Esophagus (tissue), 2 donors: ENCODE results near the gene BRD9. TPM values are rescaled to one million over a fixed set of nuclear protein-coding genes. Genes with fewer than 3 reads are reported as not detected.

Experiments used
- H3K27ac ChIP-seq, 2 donors: one replicate each; pipeline ENCODE4 v1.5.1; 2013; ENCODE audit warnings: low read depth in 2 of 2, mild to moderate bottlenecking in 2 of 2, inconsistent platforms in 1 of 2, low read length in 1 of 2, moderate library complexity in 1 of 2
- H3K27me3 ChIP-seq, 2 donors: one replicate each; pipeline ENCODE4 v1.6.1; 2013; ENCODE audit warnings: low read length in 2 of 2, control low read depth in 1 of 2, mild to moderate bottlenecking in 1 of 2; ENCODE audit not compliant: insufficient read depth in 2 of 2, control insufficient read depth in 1 of 2
- H3K36me3 ChIP-seq, 2 donors: one replicate each; pipeline ENCODE4 v1.6.1; 2013; ENCODE audit warnings: low read length in 1 of 2; ENCODE audit not compliant: control insufficient read depth in 2 of 2, insufficient read depth in 2 of 2
- H3K4me1 ChIP-seq, 2 donors: one replicate each; pipeline ENCODE4 v1.6.1; 2013; ENCODE audit warnings: low read length in 1 of 2; ENCODE audit not compliant: control insufficient read depth in 2 of 2, insufficient read depth in 2 of 2
- H3K4me3 ChIP-seq, 2 donors: one replicate each; pipeline ENCODE4 v1.5.1; 2013; ENCODE audit warnings: low read length in 2 of 2, mild to moderate bottlenecking in 2 of 2, low read depth in 1 of 2, moderate library complexity in 1 of 2
- H3K9me3 ChIP-seq, 2 donors: one replicate each; pipeline ENCODE4 v1.6.1; 2013; ENCODE audit warnings: mild to moderate bottlenecking in 2 of 2, low read depth in 1 of 2, low read length in 1 of 2, moderate library complexity in 1 of 2; ENCODE audit not compliant: control insufficient read depth in 2 of 2, insufficient read depth in 1 of 2
- WGBS, 2 donors: extraction: QIAGEN DNeasy Blood & Tissue Kit; methylation state at CpG; one replicate each; pipeline ENCODE4 v1.1.7; 2013; 5-methylcytosine and 5-hydroxymethylcytosine counted together
- polyA plus RNA-seq, 2 donors: library from polyadenylated mRNA; stranded (reverse); fragments of 200-250 nt; gene quantifications; one replicate each; pipeline ENCODE4 v1.2.3, GENCODE V29; 2013
- donor health status: healthy with polysubstance abuse.
- donor health status: Bipolar disorder and iron deficiency.

Gene BRD9
- polyA plus RNA-seq, 2 donors = 18.4 to 20.6 TPM

DNA sequence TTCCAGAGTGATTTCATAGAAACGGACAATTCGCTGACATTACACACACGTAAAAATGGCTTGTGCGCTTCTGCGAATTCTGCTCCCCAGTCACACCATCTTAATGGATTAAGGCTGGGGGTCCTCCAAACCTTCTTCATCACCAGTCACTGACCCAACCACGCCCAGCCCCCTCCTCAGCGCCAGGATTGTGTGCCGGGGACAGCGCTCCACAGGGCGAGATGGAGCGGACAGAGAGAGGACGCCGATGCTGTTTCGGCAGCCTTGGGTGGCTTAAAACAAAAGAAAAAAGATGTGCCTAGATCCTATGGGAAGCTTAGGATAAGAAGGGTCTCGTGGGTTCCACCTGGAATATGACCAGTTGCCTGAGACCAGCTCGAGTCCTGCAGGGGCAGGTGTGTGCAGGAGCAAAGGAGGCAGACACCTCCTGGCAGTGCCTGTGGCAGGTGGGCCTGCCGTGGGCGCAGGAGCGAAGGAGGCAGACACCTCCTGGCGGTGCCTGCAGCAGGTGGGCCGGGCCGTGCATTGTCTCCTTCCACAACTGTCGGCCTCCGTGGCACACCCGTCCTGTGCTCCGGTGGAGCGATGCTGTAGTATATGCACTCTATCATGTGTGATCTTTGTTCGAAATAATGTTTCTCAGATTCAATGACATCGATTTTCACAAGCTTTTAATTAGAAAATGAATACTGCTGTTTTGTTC lies 20.9 kb downstream of the BRD9 start:
- Histone ChIP-seq H3K36me3 (peaks cover 30 to 63% of the 10 kb centered on the region in 2 donors), H3K4me3 (no peak overlapping the region), H3K4me1 (no peaks in the 10 kb centered on the region), H3K27ac (no peak overlapping the region), H3K9me3 (no peaks in the 10 kb centered on the region), H3K27me3 (no peaks in the 10 kb centered on the region)
- WGBS, 2 donors = 92 to 95% methylated on average over 29 of the region's 29 CpGs

DNA sequence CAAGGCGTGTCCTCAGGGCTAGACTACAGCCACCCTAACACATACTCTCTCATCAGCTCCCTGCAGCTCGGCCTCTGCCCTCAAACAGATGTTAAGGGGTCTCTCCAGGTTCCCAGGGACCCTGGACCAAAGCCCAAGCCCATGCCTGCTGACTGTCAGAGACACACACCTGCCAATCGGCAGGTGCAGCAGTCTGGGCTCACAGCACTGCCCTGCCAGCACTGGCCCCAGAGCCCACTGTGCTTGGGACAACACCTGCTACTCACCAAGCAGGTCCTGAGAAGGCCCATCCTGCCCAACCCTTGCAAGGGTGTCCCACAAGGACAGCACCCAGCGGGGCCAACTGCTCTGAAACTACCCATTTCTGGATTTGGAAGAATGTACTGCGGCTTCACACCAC lies 21.6 kb downstream of the BRD9 start:
- H3K36me3 ChIP-seq = peaks cover 30 to 59% of the 10 kb centered on the region in 2 donors
- H3K9me3 ChIP-seq = no peaks in the 10 kb centered on the region
- no peak overlapping the region for H3K4me3 ChIP-seq
- H3K27ac ChIP-seq = no peak overlapping the region
- no peaks in the 10 kb centered on the region for H3K4me1 ChIP-seq
- 96% methylated on average over 5 of the region's 5 CpGs for WGBS, 2 donors
- H3K27me3 ChIP-seq = no peaks in the 10 kb centered on the region

DNA sequence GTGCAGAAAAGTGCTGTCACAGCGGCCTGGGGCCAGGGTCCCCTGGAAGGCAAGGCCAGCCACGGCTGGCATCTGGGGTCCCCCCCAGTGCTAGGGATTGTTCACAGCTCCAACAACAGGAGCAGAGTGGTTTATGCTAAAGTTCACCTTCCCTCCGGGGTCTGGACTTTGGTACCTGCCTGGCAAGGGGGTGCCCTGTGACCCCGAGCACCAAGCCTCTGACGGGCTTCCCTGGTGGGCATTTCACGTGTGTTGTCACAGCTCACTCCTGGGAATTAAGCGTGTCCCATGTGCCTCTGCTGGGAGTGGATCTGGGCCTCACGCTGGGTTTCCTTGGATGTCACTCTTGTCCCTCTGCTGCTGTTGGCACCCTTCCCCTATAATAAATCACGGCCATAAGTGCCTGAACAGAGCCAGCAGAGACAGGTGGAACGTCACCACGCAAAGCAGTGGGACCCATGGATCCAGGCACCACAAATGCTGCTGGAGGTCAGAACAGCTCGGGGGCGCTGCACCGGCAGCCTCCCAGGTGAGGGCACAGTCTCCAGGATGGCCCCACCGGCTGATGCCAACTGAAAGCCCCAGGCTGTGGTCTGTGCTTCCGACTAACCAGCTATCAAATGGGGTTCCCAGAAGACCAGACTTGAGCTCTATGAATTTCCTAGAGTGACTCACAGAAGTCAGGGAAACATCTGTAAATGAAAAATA lies 24.0 kb downstream of the BRD9 start:
- WGBS, 2 donors = 94 to 95% methylated on average over 16 of the region's 16 CpGs
- no peaks in the 10 kb centered on the region for H3K27me3 ChIP-seq

DNA sequence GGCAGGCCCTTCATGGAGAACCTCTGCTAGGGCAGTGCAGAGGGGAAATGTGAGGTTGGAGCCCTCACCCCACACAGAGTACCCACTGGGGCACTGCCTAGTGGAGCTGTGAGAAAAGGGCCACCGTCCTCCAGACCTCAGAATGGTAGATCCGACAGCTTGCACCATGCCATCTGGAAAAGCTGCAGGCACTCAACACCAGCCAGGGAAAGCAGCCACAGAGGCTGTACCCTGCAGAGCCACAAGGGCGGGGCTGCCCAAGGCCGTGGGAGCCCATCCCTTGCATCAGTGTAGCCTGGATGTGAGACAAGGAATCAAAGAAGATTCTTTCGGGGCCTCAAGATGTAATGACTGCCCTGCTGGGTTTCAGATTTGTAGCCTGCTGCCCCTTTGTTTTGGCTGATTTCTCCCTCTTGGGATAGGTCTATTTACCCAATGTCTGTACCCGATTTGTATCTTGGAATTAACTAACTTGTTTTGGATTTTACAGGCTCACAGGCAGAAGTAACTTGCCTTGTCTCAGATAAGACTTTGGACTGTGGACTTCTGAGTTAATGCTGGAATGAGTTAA lies 25.2 kb downstream of the BRD9 start:
- H3K27me3 ChIP-seq = no peaks in the 10 kb centered on the region
- 77 to 90% methylated on average over 6 of the region's 6 CpGs for WGBS, 2 donors
- H3K4me1 ChIP-seq = no peaks in the 10 kb centered on the region
- H3K27ac ChIP-seq = no peak overlapping the region
- H3K9me3 ChIP-seq = no peaks in the 10 kb centered on the region
- no peak overlapping the region for H3K4me3 ChIP-seq
- H3K36me3 ChIP-seq = peaks cover 32 to 79% of the 10 kb centered on the region in 2 donors

More for the DNA sequence above, 24.0 kb downstream of the BRD9 start:
- H3K4me3 ChIP-seq = no peak overlapping the region
- peaks cover 27 to 71% of the 10 kb centered on the region in 2 donors for H3K36me3 ChIP-seq
- no peaks in the 10 kb centered on the region for H3K4me1 ChIP-seq
- H3K9me3 ChIP-seq = no peaks in the 10 kb centered on the region
- no peak overlapping the region for H3K27ac ChIP-seq

DNA sequence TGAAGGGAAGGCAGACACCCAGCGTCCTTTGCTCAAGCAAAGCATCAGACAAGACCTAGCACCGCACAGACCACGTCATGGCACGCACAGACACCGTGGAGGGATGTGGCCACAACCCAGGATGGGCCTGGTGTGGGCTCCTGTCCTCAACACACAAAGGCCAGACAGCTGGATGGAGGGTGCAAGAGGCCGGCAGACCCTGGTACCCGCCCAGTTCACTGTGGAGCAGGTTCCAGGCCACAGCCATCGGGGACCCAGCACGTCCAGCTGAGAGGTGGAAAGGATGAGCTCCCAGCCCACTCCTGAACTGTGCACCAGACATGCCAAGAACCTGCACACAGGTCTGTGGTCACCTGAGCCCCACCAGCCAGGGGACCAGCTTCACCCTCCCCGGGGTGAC lies 26.8 kb downstream of the BRD9 start:
- peaks cover 28 to 70% of the 10 kb centered on the region in 2 donors for H3K36me3 ChIP-seq
- H3K27me3 ChIP-seq = no peaks in the 10 kb centered on the region
- peaks cover 0 to 4% of the 10 kb centered on the region in 2 donors for H3K4me1 ChIP-seq
- H3K27ac ChIP-seq = no peak overlapping the region
- WGBS, 2 donors = 87 to 91% methylated on average over 10 of the region's 10 CpGs
- no peaks in the 10 kb centered on the region for H3K9me3 ChIP-seq
- H3K4me3 ChIP-seq = no peak overlapping the region

DNA sequence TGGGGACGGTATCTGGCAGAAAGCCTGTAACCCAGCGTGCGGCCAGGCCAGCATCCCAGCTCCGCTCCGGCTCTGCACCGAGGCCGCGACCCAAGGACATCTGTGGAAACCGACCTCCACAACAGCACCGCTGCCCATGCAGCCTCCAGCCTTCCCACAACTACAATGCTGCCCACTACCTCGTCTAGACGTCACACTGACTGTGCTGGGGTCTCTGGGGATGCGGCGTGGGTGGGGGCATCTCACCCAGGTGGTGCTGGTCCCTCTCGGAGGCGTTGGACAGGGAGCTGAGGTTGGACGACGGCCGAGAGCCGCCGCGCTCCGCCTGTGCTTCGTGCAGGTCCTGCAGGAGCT lies 27.5 kb downstream of the BRD9 start:
- H3K36me3 ChIP-seq = peaks cover 27 to 65% of the 10 kb centered on the region in 2 donors

DNA sequence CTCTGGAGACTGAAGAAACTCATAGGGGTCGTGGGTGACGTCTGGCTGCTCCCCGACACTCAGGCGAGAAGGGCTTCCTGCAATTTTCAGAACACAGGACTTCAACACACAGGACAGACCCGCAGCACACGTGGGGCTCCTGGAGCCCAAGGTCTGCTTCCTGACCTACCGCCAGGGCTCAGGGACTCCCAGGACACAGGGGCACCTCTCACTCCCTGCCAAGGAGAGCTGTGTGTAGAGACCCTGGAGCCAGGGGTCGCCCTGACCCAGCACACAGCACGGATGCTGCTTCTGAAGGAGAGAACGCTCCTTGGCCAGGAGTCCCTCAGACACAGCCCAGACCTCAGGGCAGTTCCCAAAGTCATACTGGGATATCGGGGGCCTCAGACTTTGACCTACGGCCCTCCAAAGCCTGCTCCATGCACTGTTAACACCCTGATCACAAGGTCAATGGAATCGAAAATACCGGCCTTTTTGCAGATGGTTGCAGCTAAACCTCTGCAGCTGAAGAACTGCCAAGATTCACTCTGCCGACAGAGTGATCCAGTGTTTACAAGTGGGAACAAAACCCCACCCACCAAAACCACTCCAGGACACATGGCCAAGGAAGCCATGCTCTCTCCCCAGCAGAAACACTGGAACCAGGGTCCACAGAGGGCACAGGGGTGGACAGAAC lies 28.0 kb downstream of the BRD9 start:
- H3K36me3 ChIP-seq = peaks cover 22 to 61% of the 10 kb centered on the region in 2 donors
- WGBS, 2 donors = 77 to 83% methylated on average over 15 of the region's 15 CpGs

More for the DNA sequence above, 27.5 kb downstream of the BRD9 start:
- Histone ChIP-seq H3K27me3 (no peaks in the 10 kb centered on the region), H3K9me3 (no peaks in the 10 kb centered on the region), H3K27ac (no peak overlapping the region), H3K4me3 (no peak overlapping the region), H3K4me1 (peaks cover 0 to 4% of the 10 kb centered on the region in 2 donors)
- WGBS, 2 donors = 85 to 87% methylated on average over 24 of the region's 24 CpGs

DNA sequence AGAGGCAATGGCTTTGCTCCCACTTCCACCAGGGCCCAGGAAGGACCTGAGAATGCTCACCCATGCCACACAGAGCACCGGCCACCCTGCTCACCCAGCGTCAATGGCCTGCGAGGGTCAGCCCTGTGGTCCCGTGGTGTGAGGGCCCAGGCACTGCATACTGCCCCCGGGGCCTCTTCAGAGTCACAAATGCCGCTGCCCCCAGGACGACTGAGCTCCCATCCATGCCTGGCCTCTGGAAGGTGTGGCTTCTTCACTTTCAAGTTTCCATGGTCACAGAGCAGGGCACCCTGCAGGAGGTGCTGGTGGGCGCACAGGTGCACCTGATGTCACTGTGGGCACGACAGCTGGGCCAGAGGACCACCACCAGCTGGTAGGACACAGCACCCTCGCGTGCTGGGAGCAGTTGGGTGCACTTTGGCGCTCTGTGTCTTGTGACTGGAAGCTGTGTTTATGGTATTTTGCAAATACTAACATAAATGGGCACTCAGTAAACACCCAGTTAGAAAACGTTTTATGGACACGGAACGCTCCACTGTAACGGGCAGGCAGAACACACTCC lies 29.3 kb downstream of the BRD9 start:
- peaks cover 0 to 4% of the 10 kb centered on the region in 2 donors for H3K4me1 ChIP-seq
- no peaks in the 10 kb centered on the region for H3K27me3 ChIP-seq
- WGBS, 2 donors = 89 to 90% methylated on average over 16 of the region's 16 CpGs
- H3K36me3 ChIP-seq = peaks cover 14 to 54% of the 10 kb centered on the region in 2 donors
- H3K27ac ChIP-seq = no peak overlapping the region
- H3K9me3 ChIP-seq = no peaks in the 10 kb centered on the region
- no peak overlapping the region for H3K4me3 ChIP-seq

More for the DNA sequence above, 28.0 kb downstream of the BRD9 start:
- Histone ChIP-seq H3K4me1 (peaks cover 0 to 4% of the 10 kb centered on the region in 2 donors), H3K27ac (no peak overlapping the region), H3K27me3 (no peaks in the 10 kb centered on the region), H3K4me3 (no peak overlapping the region), H3K9me3 (no peaks in the 10 kb centered on the region)
